ENCODE data around the gene SSR2.
A peak's percentile ranks its signal among the peaks of the same experiment; 100 is the strongest.

Gene SSR2

GRCh38 chr1:155967341-155968050, 53.3 kb downstream of the SSR2 start:
- Mint-ChIP-seq H3K27me3 (ENCODE audit: low read depth) (no peaks in the 10 kb centered on the region), H3K4me1 (ENCODE audit: low read depth) (peaks cover 61% of the 10 kb centered on the region), H3K9me3 (no peaks in the 10 kb centered on the region), H3K27ac (peak overlapping the region; percentile 91), H3K36me3 (ENCODE audit: low read depth) (peaks cover 65% of the 10 kb centered on the region), H3K4me3 (peak overlapping the region; percentile 78)
- no peak for DNase-seq (ENCODE audit: low spot score)

GRCh38 chr1:155966750-155967149, 54.0 kb downstream of the SSR2 start:
- Mint-ChIP-seq H3K36me3 (ENCODE audit: low read depth) (peaks cover 72% of the 10 kb centered on the region), H3K27me3 (ENCODE audit: low read depth) (no peaks in the 10 kb centered on the region), H3K4me3 (peak overlapping the region; percentile 62), H3K4me1 (ENCODE audit: low read depth) (peaks cover 58% of the 10 kb centered on the region), H3K27ac (peak overlapping the region; percentile 78), H3K9me3 (no peaks in the 10 kb centered on the region)
- DNase-seq (ENCODE audit: low spot score), result no peak

DNA sequence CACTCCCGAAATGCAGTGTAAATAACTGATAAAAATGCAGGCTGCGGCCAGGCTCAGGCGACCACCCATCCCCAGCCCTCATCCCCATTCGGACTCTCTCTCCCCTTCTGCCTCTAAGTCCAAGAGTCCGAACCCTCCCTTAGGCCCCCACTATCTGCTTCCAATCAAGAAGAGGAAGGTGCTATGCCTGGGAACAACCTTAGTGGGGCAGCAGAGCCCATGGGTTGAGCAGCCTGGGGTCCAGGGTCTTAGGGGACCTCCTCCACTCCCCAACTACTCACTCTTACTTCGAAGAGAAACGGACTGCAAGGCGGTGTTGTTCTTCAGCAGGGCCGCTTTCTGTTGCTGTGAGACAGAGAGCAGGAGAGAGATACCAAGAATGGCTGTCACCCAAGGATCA, 54.6 kb downstream of the SSR2 start:
- H3K9me3 Mint-ChIP-seq, result no peaks in the 10 kb centered on the region
- peaks cover 78% of the 10 kb centered on the region for H3K36me3 Mint-ChIP-seq (ENCODE audit: low read depth)
- peak overlapping the region; percentile 75 for H3K27ac Mint-ChIP-seq
- no peak for DNase-seq (ENCODE audit: low spot score)
- peaks cover 57% of the 10 kb centered on the region for H3K4me1 Mint-ChIP-seq (ENCODE audit: low read depth)
- H3K27me3 Mint-ChIP-seq (ENCODE audit: low read depth), result no peaks in the 10 kb centered on the region
- H3K4me3 Mint-ChIP-seq, result peak overlapping the region; percentile 36

DNA sequence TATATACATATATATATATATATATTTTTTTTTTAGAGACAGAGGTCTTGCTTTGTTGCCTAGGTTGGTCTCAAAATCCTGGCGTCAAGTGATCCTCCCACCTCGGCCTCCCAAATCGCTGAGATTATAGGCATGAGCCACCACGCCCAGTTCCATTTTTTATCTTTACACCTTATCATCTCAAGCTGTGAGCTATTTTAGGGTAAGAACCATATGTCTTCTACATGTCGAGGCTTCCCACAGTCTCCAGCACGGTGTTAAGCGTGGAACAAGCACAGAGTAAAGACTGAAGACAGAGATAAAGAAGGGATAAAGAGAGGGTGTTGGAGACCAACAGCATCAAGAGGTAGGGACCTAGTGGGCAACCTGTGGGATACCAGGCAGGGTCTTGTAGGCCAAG, 56.6 kb downstream of the SSR2 start:
- Mint-ChIP-seq H3K27me3 (ENCODE audit: low read depth) (no peaks in the 10 kb centered on the region), H3K36me3 (ENCODE audit: low read depth) (peaks cover 80% of the 10 kb centered on the region), H3K4me1 (ENCODE audit: low read depth) (peaks cover 52% of the 10 kb centered on the region), H3K9me3 (no peaks in the 10 kb centered on the region), H3K4me3 (no peak overlapping the region), H3K27ac (peak overlapping the region; percentile 13)
- DNase-seq (ENCODE audit: low spot score), result no peak

DNA sequence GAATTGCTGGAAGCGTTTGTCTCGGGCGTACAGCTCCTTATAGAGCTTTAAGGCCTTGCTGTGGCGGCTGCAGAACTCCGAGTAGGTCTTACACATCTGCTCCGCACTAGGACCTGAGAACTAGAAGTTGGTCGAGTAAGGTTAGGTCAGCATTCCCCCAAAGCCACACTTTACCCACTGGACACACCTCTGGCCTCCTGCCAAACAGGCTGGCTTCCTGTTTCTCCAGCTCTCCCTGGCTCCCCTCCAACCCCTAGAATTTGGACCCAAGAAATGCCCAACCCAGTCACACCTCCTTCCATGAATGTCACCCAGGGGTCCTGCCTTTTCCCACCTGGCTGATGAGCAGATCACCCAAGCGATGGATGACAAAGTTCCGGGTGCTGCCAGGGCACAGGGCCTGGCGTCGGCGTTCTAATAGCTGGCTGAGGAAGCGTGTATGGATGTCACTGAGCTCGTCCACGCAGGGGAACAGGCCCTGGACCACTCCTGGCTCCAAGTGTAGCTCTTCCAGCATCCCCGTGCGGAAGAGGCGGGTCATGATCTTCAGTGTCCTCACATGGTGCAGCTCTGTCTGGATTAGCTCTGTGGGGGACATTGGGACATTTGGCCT, 58.0 kb downstream of the SSR2 start:
- no peak for DNase-seq (ENCODE audit: low spot score)
- Mint-ChIP-seq H3K27me3 (ENCODE audit: low read depth) (no peaks in the 10 kb centered on the region), H3K9me3 (no peaks in the 10 kb centered on the region), H3K27ac (no peak overlapping the region), H3K4me3 (no peak overlapping the region), H3K4me1 (ENCODE audit: low read depth) (peaks cover 37% of the 10 kb centered on the region), H3K36me3 (ENCODE audit: low read depth) (peaks cover 73% of the 10 kb centered on the region)

DNA sequence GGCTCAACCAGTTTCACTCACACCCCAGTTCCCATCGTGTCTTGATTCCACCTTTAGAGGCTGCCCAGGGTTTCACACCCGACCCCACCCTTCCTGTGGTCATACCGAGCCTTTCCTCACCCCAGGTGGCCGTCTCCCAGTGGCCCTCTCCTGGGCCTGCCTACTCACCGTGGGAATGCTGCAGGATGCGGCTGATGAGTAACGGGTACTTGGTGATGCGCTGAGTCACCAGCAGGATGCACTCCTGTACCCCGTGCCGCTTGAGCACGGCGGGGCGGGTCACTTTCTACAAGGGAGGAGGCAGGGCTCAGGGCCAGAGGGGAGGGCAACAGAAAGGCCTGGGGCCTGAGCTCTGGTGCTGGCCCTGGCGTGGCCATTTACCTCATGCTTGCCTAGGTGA, 58.8 kb downstream of the SSR2 start:
- peaks cover 75% of the 10 kb centered on the region for H3K36me3 Mint-ChIP-seq (ENCODE audit: low read depth)
- DNase-seq (ENCODE audit: low spot score), result no peak
- H3K27ac Mint-ChIP-seq, result peak overlapping the region; percentile 49
- peaks cover 30% of the 10 kb centered on the region for H3K4me1 Mint-ChIP-seq (ENCODE audit: low read depth)
- H3K4me3 Mint-ChIP-seq, result no peak overlapping the region
- H3K27me3 Mint-ChIP-seq (ENCODE audit: low read depth), result no peaks in the 10 kb centered on the region
- H3K9me3 Mint-ChIP-seq, result no peaks in the 10 kb centered on the region

DNA sequence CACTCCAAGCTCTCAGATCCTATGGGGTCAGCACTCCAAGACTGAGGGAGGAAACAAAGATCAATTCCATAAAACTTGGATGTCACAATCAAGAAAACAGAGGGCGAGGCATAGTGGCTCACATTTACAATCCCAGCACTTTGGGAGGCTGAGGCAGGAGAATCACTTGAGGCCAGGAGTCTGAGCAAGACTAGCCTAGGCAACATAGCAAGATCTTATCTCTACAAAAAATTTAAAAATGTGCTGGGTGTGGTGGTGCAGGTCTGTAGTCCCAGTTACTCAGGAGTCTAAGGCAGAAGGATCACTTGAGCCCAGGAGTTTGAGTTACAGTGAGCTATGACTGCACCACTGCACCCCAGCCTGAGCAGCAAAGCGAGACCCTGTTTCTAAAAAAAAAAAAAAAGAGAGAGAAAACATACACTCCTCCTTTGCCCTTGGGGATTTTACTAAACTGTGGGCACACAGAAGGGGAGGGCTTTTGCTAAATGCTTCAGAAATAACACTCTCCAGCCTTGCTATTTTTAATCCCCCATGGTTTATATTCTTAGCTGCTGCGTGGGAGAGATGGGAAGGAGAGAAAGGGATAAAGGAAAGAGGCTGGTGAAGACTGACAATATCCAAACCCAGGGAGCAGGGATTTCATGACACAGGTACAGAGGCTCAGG, 60.5 kb downstream of the SSR2 start:
- Mint-ChIP-seq H3K4me1 (ENCODE audit: low read depth) (peaks cover 22% of the 10 kb centered on the region), H3K27me3 (ENCODE audit: low read depth) (no peaks in the 10 kb centered on the region), H3K36me3 (ENCODE audit: low read depth) (peaks cover 62% of the 10 kb centered on the region), H3K4me3 (no peak overlapping the region), H3K9me3 (no peaks in the 10 kb centered on the region), H3K27ac (peak overlapping the region; percentile 68)
- no peak for DNase-seq (ENCODE audit: low spot score)
